Testis (tissue), 2 donors: ENCODE measurements around the gene PAIP1.

Experiments used
- POLR2A ChIP-seq: fragments of 450-650 bp; IDR thresholded peaks from one replicate; pipeline ENCODE4 v1.6.1; 2017; ENCODE audit warnings: antibody characterized with exemption, mild to moderate bottlenecking, moderate library complexity
- TF ChIP-seq, protein P1 (sequence below), 3 experiments: fragments of 450-650 bp in 2 of 3; fragments of 200-600 bp in 1 of 3; sonication (generic) in 1 of 3; IDR thresholded peaks; one replicate each; pipeline ENCODE4 v1.5.1; 2016 to 2019; ENCODE audit warnings: antibody characterized with exemption in 3 of 3, mild to moderate bottlenecking in 2 of 3, moderate library complexity in 1 of 3

DNA sequence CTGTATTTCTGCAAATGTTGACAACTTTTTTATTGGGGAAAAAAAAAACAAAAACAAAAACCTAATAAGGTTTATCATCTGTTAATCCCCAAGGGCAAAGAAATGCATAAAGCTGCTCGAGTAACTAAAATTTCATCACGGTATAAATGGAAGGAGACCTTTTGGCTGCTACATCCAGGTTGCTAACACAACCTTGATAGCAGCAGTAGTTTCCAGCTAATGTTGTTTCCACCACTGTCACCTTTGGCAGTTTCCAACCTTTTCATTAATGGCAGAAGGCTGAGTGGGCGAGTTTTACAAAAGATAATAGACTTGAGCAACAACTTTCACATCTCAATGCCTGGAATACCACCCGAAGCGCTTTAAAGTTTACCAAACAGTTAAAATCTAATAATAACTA is 8.5 kb downstream of the PAIP1 start:
- TF ChIP-seq, protein P1, sequence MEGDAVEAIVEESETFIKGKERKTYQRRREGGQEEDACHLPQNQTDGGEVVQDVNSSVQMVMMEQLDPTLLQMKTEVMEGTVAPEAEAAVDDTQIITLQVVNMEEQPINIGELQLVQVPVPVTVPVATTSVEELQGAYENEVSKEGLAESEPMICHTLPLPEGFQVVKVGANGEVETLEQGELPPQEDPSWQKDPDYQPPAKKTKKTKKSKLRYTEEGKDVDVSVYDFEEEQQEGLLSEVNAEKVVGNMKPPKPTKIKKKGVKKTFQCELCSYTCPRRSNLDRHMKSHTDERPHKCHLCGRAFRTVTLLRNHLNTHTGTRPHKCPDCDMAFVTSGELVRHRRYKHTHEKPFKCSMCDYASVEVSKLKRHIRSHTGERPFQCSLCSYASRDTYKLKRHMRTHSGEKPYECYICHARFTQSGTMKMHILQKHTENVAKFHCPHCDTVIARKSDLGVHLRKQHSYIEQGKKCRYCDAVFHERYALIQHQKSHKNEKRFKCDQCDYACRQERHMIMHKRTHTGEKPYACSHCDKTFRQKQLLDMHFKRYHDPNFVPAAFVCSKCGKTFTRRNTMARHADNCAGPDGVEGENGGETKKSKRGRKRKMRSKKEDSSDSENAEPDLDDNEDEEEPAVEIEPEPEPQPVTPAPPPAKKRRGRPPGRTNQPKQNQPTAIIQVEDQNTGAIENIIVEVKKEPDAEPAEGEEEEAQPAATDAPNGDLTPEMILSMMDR (IDR thresholded peaks at IDR 0.05), result no peak
- no peak for TF ChIP-seq POLR2A
